ENCODE results near the gene NCAN. TPM values are rescaled to one million over a fixed set of nuclear protein-coding genes. Genes with fewer than 3 reads are reported as not detected.
A peak's percentile ranks its signal among the peaks of the same experiment; 100 is the strongest.

The NCAN gene
- total and polyA plus RNA-seq, 2 of the 8 experiments (the other 6 are each of a cell fraction or from before 2014, with no cell fraction given): 2.7 TPM

DNA sequence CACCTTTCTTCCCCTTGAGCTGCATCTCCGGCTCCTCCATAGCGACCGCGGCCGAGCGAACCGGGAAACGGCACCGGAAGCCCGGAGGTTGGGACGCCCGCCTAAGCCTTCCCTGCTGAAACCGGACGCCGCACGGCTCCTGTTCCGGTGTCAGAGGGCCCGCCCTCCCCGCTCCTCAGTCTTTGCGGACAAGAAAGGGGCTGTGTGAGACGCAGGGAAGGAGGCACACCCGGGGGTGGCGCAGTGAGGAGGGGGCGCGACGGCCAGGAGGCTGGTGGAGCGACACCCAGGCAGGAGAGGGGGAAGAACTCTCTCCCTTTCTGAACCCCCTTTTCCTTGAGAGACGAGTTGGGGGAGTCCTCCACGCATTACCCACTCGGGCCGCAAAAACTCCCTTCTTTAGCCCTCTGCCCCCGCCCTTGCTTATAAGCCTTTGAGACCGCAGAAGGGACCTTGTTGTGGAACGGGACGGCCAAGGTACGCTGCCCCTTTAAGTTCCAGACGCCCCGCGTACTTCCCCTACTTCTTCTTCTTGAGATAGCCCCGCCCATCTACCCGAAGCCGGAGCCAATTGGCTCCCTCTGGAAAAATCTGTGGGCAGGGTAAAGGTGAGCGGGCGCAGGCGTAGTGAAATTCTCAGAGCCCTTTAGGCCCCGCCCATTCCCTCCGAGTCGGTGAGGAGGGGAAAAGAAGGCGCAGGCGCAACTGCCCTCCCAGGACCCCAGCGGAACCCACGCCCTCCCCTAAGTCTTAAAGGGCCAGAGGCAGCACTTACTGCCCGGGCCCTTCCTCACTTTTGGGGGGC is 19.5 kb upstream of the NCAN start, which contains the start of the genes BORCS8 and RFXANK (continued):
- TF ChIP-seq, protein P1, sequence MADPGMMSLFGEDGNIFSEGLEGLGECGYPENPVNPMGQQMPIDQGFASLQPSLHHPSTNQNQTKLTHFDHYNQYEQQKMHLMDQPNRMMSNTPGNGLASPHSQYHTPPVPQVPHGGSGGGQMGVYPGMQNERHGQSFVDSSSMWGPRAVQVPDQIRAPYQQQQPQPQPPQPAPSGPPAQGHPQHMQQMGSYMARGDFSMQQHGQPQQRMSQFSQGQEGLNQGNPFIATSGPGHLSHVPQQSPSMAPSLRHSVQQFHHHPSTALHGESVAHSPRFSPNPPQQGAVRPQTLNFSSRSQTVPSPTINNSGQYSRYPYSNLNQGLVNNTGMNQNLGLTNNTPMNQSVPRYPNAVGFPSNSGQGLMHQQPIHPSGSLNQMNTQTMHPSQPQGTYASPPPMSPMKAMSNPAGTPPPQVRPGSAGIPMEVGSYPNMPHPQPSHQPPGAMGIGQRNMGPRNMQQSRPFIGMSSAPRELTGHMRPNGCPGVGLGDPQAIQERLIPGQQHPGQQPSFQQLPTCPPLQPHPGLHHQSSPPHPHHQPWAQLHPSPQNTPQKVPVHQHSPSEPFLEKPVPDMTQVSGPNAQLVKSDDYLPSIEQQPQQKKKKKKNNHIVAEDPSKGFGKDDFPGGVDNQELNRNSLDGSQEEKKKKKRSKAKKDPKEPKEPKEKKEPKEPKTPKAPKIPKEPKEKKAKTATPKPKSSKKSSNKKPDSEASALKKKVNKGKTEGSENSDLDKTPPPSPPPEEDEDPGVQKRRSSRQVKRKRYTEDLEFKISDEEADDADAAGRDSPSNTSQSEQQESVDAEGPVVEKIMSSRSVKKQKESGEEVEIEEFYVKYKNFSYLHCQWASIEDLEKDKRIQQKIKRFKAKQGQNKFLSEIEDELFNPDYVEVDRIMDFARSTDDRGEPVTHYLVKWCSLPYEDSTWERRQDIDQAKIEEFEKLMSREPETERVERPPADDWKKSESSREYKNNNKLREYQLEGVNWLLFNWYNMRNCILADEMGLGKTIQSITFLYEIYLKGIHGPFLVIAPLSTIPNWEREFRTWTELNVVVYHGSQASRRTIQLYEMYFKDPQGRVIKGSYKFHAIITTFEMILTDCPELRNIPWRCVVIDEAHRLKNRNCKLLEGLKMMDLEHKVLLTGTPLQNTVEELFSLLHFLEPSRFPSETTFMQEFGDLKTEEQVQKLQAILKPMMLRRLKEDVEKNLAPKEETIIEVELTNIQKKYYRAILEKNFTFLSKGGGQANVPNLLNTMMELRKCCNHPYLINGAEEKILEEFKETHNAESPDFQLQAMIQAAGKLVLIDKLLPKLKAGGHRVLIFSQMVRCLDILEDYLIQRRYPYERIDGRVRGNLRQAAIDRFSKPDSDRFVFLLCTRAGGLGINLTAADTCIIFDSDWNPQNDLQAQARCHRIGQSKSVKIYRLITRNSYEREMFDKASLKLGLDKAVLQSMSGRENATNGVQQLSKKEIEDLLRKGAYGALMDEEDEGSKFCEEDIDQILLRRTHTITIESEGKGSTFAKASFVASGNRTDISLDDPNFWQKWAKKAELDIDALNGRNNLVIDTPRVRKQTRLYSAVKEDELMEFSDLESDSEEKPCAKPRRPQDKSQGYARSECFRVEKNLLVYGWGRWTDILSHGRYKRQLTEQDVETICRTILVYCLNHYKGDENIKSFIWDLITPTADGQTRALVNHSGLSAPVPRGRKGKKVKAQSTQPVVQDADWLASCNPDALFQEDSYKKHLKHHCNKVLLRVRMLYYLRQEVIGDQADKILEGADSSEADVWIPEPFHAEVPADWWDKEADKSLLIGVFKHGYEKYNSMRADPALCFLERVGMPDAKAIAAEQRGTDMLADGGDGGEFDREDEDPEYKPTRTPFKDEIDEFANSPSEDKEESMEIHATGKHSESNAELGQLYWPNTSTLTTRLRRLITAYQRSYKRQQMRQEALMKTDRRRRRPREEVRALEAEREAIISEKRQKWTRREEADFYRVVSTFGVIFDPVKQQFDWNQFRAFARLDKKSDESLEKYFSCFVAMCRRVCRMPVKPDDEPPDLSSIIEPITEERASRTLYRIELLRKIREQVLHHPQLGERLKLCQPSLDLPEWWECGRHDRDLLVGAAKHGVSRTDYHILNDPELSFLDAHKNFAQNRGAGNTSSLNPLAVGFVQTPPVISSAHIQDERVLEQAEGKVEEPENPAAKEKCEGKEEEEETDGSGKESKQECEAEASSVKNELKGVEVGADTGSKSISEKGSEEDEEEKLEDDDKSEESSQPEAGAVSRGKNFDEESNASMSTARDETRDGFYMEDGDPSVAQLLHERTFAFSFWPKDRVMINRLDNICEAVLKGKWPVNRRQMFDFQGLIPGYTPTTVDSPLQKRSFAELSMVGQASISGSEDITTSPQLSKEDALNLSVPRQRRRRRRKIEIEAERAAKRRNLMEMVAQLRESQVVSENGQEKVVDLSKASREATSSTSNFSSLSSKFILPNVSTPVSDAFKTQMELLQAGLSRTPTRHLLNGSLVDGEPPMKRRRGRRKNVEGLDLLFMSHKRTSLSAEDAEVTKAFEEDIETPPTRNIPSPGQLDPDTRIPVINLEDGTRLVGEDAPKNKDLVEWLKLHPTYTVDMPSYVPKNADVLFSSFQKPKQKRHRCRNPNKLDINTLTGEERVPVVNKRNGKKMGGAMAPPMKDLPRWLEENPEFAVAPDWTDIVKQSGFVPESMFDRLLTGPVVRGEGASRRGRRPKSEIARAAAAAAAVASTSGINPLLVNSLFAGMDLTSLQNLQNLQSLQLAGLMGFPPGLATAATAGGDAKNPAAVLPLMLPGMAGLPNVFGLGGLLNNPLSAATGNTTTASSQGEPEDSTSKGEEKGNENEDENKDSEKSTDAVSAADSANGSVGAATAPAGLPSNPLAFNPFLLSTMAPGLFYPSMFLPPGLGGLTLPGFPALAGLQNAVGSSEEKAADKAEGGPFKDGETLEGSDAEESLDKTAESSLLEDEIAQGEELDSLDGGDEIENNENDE (IDR thresholded peaks at IDR 0.05; ENCODE audit: insufficient replicate concordance, low read length): no peak
- TF ChIP-seq NRF1 (IDR thresholded peaks at IDR 0.05; ENCODE audit: low read depth, low read length): peak; percentile 88
- TF ChIP-seq HDAC6 (IDR thresholded peaks at IDR 0.05; ENCODE audit: low read depth, low read length): no peak
- TF ChIP-seq SUZ12 (IDR thresholded peaks at IDR 0.05; ENCODE audit: low read length): no peak
- TF ChIP-seq, protein P2, sequence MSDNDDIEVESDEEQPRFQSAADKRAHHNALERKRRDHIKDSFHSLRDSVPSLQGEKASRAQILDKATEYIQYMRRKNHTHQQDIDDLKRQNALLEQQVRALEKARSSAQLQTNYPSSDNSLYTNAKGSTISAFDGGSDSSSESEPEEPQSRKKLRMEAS (IDR thresholded peaks at IDR 0.05): peak; percentile 53
- TF ChIP-seq RXRA (IDR thresholded peaks at IDR 0.05; ENCODE audit: insufficient read depth, low read depth, low read length): no peak
- TF ChIP-seq NANOG (IDR thresholded peaks at IDR 0.05; ENCODE audit: insufficient read depth, low read depth, low read length, poor library complexity, severe bottlenecking): peak; percentile 45
- peak; percentile 87 for TF ChIP-seq ASH2L (IDR thresholded peaks at IDR 0.05; ENCODE audit: low read length)
- no peak for TF ChIP-seq RNF2 (IDR thresholded peaks at IDR 0.05; ENCODE audit: borderline replicate concordance, low read depth, low read length, missing control alignments, poor library complexity, severe bottlenecking)
